Hepatic stellate cell (primary cell): ENCODE measurements around the gene NELFB.

ENCODE experiments used
- DNase-seq: peaks from one replicate; pipeline ENCODE4 v3.0.0; 2011; ENCODE audit warnings: low spot score

NELFB gene

DNA sequence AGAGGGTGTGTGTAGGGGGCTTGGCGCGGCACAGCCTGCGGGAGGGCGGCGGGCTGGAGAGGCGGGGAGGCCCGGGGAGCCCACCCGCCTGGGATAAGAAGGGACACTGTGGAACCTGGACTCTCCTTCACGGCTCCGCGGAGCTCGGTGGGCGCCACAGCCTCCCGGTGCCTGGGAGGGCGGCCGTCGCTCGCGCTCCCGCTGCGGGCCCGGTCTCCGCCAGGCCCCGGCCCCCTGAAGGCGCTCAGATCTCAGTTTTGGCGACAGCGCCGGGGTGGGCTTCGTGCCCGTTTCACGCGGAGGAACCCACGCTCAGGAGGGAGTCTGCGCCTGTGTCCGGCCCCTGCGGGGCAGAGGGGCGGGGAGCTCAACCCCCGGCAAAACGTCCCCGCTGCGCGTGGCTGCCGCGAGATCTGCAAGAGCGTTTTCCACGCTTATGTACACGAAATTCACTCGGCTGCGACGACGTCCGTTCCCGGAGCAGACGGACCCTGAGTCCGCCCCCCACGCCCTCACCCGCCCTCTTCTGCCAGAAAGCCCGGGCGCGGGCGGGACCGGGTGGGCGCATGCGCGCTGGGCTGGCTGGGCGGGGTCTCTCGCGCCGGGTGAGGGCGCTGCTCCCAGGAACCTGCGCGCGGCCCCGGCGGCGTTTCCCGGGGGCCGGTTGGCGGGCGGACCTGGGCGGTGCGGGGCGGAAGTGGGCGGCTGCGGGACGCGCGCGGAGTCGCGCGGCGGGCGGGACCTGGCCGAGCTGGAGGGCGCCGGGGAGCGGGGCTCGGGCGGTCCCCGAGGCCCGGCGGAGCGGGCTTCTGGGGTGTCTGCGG lies at the start of gene NELFB:
NELFB (plus strand) TSS at position 704 of the 824 bp plus-strand sequence.
- peak; percentile 99 for DNase-seq

DNA sequence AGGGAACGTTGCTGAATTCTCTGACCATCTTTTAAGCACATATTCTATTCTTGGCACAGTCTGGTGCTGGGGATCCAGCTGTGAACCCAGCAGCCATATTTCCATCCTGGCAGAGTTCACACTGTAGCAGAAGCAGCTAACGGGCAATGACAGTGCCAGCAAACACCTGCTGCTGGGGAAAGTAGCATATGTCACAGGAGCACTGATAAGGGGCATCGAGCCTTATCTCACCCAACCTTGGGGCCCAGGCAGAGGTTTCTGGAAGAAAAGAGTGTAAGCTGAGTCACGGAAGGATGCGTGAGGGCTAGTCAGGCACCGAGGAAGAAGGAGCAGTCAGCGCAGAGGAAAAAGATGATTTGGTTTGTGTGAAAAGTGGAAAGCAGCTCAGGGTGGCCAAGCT lies 48.5 kb upstream of the NELFB start:
- DNase-seq: no peak

DNA sequence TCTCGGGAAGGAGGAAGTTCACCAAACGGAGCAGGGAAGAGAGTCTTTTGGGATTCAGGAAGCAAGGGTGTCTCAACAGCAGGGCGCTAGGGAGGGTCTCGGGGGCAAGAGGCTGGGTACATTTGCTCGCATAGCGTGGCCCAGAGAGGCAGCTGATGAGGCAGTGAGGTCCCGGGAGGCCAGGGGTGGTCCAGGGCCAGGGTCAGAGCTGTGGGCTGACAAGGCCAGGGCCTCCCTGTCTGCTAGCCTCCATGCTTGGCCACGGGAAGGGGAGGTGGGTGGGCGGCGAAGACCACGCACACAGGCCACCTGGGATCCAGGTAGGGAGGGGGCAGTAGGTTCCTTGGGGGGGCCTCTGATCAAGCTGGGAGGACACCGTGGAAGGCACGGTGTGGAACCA lies 43.6 kb upstream of the NELFB start:
- no peak for DNase-seq

DNA sequence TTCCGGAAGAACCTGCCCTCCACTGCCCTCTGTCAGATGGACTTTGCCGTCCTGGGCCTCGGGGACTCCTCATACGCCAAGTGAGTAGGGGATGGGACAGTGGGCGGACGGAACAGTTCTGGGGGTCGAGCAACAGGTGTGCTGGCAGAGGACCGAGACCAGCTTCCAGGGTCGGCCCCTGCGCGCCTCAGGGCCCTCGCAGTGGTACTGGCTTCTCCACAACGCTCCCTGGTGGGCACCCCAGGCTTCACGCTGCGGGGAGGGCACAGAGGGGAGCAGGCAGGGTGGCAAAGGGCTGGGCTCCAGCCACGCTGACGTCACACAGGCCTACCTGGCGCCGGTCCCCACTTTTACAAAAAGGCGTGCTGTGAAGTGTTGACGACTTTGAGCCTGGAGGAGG lies 42.6 kb upstream of the NELFB start:
- no peak for DNase-seq

DNA sequence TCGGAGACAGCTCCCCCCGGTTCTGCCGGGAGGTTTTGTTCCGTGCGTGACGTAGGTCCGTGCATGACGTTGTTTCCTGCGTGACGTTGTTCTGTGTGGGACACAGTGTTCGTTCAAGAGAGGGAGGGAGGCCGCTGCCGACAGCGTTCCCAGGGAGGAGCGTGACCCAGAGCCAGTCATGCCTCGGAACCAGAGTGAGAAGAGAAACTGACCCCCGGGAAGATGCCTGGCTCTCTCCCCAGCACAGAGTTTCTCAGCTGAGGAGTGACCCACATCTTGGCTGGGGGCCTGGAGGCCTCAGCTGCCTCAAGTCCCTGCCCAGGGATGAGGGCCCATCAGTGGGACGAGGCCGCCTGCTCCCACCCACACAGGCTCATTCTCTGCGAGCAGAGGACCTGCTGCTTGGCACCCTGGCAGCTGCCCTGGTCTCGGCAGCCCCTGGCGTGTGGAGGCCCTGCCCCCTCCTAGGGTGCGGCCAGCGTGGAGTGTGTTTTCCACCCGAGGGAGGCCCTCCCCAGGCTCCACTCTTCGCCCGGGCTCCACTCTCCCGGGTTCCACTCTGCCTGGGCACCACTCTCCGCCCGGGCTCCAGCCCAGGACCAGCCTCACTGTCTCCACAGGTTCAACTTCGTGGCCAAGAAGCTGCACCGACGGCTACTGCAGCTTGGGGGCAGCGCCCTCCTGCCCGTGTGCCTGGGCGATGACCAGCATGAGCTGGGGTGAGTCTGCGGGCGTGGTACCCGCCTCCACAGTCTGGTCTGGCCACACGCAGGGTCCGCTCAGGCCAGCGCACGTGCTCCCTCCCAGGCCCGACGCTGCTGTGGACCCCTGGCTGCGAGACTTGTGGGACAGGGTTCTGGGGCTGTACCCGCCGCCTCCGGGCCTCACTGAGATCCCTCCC lies 41.7 kb upstream of the NELFB start:
- no peak for DNase-seq

DNA sequence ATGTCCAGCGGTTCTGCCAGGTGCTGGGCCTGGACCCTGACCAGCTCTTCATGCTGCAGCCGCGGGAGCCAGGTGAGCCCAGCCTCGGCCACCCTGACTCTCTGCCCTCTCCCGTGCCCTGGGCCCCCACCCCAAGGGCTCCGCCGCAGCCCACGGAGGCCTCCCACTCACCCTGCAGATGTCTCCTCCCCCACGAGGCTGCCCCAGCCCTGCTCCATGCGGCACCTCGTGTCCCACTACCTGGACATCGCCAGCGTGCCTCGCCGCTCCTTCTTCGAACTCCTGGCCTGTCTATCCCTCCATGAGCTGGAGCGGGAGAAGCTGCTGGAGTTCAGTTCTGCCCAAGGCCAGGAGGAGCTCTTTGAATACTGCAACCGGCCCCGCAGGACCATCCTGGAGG lies 40.5 kb upstream of the NELFB start:
- no peak for DNase-seq

DNA sequence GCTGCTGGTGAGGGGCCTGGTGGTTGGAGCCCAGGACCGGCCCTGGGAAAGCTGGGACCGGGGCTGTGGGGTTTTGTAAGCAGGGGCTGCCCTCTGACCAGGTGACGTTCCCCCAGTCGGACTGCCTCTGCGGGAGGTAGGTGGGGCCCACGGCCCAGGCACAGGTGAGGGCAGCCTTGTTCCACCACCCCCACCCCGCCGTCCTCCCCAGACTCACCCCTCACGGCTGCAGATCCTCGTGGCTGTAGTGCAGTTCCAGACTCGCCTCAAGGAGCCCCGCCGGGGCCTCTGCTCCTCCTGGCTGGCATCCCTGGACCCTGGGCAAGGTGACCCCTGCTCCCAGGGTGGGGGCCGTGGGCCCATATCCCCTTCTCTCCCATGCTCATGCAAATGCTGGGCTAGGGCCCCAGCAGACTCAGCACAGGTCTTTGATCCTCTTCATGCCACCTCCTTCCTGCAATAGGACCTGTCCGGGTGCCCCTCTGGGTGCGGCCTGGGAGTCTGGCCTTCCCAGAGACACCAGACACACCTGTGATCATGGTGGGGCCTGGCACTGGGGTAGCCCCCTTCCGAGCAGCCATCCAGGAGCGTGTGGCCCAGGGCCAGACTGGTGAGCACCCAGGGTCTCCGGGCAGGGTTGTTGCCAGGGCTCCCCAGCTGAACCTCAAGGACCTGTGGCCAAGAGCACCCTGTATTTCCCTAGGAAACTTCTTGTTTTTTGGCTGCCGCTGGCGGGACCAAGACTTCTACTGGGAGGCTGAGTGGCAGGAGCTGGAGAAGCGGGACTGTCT lies 39.7 kb upstream of the NELFB start:
- no peak for DNase-seq

DNA sequence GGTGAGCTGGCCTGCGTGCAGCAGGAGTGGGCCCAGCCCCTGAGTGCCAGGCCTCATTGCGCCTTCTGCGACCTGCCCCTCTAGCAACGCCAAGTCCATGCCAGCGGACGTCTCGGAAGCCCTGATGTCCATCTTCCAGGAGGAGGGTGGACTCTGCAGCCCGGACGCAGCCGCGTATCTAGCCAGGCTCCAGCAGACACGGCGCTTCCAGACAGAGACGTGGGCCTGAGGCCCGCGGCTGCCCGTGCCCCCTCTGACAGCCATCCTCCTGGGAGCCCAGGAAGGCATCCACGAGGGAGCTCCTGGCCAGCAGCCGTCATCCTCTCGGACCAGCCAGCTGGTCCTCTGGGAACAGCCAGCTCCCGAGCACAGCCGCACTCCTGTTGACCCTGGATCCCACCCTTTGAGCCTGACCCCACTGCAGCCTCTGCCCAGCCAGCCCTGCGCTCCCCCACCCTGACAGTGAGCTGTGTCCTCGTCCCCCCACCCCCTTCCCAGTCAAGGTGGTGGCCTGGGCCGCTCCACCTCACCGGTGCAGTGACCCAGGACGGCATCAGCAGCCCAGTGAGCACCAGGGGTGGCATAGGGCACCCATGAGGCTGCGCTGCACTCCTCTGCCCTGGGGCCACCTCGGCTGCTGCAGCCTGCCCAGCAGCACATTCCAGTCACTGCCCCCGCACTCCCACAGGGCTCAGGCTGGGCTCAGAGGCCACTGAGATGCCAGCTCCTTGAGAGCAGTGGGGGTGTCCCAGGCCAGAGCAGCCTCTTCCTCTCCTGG lies 38.8 kb upstream of the NELFB start:
- DNase-seq: no peak

DNA sequence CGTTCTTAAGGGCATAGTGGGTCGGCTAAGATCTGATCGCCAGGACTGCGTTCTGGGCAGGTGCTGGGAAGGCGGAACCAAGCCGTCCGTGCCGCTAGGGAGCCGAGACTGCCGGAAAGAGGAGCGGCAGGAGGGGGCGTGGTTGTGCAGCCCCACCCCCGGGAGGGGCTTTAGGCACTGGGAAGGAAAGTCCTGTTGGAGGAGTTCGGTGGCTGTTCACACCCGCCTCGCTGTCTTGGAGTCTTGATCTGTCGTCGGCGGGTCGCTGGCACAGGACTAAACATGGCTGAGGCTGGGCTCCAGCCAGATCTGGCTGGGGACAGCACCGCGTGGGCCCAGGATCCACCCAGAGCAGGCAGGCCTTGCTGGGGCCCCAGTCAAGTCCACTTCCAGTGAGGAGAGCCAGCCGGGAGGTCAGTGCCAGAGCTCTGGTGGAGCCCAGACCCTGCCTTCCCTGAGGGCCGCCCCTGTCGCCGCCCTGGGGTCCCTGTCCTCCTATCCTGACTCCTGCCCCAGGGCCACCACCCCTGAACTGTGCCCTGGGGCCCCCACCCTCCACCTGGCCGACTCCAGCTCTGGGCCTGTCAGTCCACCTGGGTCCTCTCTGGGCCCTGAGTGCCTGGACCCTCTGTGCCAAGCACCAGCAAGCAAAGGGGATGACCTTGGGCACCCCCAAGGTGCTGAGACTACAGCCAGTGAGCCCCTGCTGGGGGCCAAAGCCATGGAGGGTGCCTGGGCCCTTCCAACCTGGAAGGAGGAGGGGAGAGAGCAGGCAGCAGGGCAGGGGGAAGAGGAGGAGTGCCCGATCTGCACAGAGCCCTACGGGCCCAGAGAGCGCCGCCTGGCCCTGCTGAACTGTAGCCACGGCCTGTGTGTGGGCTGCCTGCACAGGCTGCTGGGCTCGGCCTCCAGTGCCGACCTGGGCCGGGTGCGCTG lies 37.6 kb upstream of the NELFB start:
- DNase-seq: peak; percentile 83

DNA sequence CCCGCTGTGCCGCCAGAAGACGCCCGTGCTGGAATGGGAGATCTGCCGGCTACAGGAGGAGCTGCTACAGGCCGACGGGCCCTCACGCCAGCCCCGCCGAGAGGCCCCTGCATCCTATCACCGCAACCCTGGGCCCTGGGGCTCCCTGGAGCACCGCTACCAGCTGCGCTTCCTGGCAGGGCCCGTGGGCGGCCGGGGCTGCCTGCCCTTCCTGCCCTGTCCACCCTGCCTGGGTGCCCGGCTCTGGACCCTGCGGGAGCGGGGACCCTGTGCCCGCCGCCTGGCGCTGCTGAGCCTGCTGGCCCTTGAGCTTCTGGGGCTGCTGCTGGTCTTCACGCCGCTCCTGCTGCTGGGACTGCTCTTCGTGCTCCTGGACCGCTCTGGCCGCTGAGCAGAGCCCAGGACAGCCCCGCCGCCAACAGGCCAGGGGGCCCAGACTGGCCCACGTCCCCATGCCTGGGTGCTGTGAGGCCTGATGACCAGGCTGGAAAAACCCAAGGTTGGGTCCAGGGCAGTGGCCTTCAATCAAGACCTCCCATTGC lies 36.8 kb upstream of the NELFB start:
- no peak for DNase-seq

DNA sequence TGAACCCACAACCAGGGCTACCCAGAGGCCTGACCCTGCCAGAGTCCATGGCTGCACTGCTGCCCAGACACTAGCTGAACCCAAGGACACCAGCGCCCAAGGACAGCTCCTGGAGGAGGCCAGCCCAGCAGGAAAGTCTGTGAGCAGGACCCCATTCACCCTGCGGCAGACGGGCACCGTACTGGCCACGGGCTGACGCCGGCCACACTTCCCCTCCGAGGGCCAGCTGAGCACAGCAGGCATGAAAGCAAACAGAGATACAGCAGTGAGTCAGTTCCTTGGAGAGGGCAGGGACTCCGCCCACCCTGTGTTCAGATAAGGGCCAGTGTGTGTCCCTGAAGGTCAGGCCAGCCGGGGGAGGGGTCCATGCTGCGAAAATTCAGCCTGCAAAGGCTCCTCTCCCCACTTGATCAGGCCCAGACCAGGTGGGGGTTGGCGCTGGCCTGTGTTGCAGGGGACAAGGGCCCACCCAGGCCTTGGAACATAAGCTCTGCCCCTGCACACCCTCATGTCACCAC lies 36.3 kb upstream of the NELFB start:
- peak; percentile 61 for DNase-seq

DNA sequence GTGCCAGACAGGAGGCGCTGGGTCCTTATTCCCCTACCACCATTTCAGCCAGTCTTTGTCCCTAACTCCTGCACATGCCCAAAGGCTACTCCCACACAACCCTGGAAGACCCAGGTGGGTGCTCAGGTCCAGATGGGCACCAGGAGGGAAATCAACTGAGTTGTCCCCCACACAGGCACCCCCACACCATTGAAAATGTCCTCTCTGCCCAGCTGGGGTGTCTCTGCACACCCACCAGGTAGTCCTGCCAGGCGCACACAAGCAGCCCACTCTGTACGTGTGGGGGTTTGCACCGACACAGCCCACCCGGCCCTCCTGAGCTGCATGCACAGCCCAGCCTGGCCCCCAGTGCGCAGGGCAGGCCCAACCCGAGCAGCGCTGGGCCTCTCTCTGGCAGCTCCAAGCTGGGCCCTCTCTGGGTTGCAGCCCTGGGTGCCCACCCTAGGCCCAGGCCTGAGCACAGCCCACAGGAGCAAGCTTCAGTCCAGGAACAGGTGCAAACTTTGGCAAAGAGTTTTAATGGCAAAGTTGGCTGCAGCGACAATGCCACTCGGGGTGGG lies 35.3 kb upstream of the NELFB start:
- no peak for DNase-seq

DNA sequence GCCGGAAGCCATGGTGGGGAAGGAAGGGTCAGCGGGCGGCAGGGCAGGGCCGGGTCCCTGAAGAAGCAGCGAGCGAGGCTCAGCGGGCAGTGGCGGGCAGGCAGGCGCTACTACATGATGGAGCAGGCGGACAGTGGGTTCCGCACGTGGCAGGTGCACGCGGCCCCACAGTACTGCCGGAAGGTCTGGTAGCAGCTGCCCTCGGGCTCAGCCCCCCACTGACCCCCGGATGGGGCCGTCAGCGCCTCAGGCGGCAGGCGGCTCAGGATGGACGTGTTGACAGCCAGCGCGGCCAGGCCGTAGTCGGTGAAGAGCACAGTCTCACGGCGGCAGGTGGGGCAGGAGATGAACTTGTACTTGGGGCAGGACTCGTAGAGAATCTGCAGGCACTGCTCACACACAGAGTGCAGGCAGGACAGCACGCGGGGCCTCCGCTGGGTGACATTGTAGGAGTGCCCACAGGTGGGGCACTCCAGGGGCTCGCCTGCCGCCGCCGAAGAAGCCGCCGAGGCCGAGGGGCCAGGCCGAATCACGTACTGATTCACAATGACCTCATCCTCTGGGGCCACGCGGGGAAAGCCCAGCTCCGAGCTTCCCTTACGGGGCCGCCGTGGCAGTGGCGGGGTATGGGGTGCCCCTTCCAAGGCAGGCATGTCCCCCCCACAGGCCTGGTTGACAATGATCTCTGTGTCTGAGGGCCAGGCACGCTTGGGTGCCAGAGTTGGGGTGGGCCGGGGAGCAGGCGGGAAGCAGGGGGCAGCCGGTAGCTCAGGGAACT lies 34.6 kb upstream of the NELFB start:
- DNase-seq: no peak

DNA sequence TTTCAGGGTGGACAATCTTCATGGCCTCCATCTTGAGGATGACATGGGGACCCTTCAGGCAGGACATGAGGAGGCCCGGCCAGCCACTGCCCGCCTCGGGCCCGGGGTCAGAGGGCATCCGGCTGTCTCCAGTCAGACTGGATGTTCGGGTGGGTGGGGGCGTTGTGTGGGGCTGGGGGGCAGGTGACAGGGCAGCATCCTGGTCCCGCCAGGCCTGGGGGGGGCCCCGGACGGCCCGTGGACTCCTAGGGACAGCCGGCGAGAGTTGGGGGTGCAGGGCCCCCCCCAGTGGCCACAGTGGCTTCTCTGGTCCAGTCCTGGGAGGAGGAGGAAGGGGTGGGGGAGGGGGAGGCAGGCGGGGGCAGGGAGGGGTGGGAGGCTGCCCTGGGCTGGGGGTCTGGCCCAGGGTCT lies 34.0 kb upstream of the NELFB start:
- no peak for DNase-seq

DNA sequence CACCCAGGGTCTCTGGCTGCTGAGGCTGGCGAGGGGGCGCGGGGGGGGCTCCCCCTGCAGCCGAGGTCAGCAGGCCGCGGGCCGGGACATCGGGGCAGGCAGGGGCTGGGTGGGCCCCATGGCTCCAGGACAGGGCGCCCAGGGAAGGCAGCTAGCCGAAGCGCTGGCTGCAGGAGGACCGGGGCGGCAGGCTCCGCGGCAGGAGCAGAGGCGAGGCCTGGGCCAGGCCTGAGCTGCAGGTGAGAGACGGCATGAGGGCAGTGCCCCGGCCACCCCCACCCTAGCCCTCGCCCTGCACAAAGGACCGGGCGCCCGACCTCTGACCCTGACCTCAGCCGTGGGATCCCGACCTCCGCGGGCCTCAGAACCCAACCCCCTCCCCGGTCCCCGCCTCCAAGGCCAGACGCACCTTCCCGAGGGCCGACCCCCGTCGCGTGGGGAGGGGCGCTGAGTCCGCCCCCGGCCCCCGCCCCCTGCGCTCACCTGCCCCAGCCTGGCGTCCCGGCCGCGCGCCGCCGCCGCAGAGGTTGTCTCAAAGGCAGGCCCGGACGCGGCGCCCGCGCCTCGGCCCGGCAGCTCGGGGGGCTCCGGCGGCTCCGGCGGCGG lies 33.5 kb upstream of the NELFB start:
- DNase-seq: no peak

DNA sequence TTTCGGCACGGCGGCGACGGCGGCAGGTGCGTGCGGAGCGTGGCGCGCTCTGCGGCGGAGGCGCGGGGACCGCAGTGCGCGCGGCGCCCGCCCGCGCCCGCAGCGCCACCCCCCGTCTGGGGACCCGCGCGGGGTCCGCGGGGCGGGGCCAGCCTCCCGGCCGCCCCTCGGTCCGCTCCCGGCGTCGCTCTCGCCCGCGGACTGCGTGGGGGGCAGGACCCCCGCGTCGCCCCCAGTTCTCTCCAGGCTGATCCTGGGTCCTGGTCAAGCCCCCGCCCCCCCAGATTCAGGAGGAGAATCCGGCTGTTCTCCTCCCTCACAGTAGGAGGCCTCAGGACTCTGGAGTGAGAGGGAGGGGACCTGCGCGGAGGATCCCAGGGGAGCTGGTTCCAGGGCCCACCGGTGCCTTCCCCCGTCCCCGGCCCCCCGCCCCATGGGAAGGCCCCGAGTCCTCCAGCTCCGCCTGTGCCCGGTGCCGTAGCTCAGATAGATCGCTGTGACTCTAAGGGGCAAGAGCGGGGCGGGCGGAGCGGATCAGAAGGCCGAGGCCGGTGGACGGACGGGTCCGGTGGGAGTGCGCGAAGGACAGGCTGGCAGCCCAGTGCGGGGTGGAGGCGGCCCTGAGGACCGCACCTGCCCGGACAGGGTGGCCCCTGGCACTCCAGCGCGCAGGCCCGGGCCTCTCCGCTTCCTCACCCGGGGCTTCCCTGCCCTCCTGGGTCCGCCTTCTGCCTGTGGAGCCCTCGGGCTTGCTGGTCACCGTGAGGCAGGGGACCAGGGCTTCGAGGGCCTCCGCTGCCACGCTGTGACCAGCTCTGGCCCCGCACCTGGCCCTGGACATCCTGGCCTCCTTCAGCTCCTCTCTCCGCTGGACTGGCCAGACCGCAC lies 32.7 kb upstream of the NELFB start, which contains the start of gene RNF208:
RNF208 (minus strand) TSS at position 51 of the 888 bp plus-strand sequence. CDS start 1,028 bp downstream, outside the sequence.
- no peak for DNase-seq
